ENCODE measurements around the gene ZNF407.

- TF ChIP-seq PPARA (CRISPR knock-in tag; IDR thresholded peaks at IDR 0.05; ENCODE audit: borderline replicate concordance) (no peak), ZNF8 (CRISPR knock-in tag; IDR thresholded peaks at IDR 0.05) (no peak), PATZ1 (CRISPR knock-in tag; IDR thresholded peaks at IDR 0.05; ENCODE audit: borderline replicate concordance) (no peak), CSDC2 (CRISPR knock-in tag; IDR thresholded peaks at IDR 0.05) (no peak), ZFP3 (CRISPR knock-in tag; IDR thresholded peaks at IDR 0.05) (no peak), TSHZ2 (CRISPR knock-in tag; IDR thresholded peaks at IDR 0.05) (no peak), TCF4 (CRISPR knock-in tag; IDR thresholded peaks at IDR 0.05; ENCODE audit: borderline replicate concordance) (no peak), RARB (CRISPR knock-in tag; IDR thresholded peaks at IDR 0.05) (no peak), POU6F1 (CRISPR knock-in tag; IDR thresholded peaks at IDR 0.05; ENCODE audit: borderline replicate concordance, low read depth) (no peak), ZNF565 (CRISPR knock-in tag; conservative IDR thresholded peaks at IDR 0.05; ENCODE audit: low read depth) (no peak), SNAI2 (CRISPR knock-in tag; IDR thresholded peaks at IDR 0.05) (no peak), TOX (CRISPR knock-in tag; IDR thresholded peaks at IDR 0.05; ENCODE audit: borderline replicate concordance) (no peak), ARNTL (CRISPR knock-in tag; IDR thresholded peaks at IDR 0.05; ENCODE audit: borderline replicate concordance, low read depth) (no peak)
These were observed 130.9 kb downstream of the ZNF407 start for GRCh38 chr18:74728586-74728985.
